ENCODE measurements around the gene HNRNPF. TPM values are rescaled to one million over a fixed set of nuclear protein-coding genes. Genes with fewer than 3 reads are reported as not detected.

HNRNPF gene
- polyA plus RNA-seq, 2 of the 4 experiments (the other 2 are of a cell fraction): 228 to 271 TPM

DNA sequence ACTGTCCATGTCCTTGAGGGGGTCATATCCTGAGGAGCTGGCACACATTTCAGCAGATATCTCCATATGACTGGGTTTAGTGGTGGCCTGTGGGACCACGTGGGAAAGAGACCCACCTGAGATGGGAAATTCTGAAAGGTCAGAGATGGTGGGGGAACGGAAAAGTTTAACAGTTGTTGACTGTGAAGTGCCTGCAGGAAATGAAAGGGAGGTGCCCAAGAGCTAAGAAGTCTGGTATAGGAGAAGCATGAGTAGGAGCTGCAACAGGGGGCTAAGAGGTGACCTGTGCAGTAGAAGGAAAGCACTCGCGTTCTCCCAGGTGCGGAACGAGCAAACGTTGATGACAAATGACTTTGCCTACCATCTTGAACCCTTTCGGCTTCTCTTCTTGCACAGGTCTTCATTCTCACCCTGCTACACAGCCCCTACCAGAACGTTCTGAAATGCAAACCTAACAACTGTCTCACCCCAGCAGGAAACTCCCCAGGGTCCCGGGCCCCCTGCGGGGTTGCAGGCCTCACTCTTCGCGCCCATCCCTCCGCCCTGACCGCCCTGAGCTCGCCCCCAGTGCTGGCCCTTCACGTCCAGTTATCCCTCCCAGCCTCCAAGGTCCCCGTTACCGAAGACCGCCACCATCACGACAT lies 47.3 kb downstream of the HNRNPF start:
- peaks cover 14% of the 10 kb centered on the region for H3K4me1 ChIP-seq
- H3K9me3 ChIP-seq: no peaks in the 10 kb centered on the region
- H3K4me3 ChIP-seq: peak overlapping the region; percentile 63
- peak overlapping the region; percentile 73 for H3K4me2 ChIP-seq
- 43% methylated on average over 19 of the region's 21 CpGs for WGBS (ENCODE audit: missing lambda C conversion rate)
- ATAC-seq (no peak), FAIRE-seq (no peak), DNase-seq (ENCODE audit: low read depth in 1 of 2, low spot score in 1 of 2) (no peak)
- CTCF ChIA-PET: interaction anchor here (0.7 to 4.5 kb wide), 5 partner anchors 11 to 157 kb away, joined by 3 to 22 read pairs (median 4); no protein-coding TSS in a partner anchor
- TF ChIP-seq, protein P1, sequence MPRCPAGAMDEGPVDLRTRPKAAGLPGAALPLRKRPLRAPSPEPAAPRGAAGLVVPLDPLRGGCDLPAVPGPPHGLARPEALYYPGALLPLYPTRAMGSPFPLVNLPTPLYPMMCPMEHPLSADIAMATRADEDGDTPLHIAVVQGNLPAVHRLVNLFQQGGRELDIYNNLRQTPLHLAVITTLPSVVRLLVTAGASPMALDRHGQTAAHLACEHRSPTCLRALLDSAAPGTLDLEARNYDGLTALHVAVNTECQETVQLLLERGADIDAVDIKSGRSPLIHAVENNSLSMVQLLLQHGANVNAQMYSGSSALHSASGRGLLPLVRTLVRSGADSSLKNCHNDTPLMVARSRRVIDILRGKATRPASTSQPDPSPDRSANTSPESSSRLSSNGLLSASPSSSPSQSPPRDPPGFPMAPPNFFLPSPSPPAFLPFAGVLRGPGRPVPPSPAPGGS (IDR thresholded peaks at IDR 0.05): peak; percentile 0; the same call in 1 of the 3 replicates
- TF ChIP-seq ATOH8 (CRISPR knock-in tag; IDR thresholded peaks at IDR 0.05; ENCODE audit: low read depth) (no peak), HOXB5 (CRISPR knock-in tag; IDR thresholded peaks at IDR 0.05) (no peak)
- H3K27ac ChIP-seq: peak overlapping the region; percentile 79 to 96
- POLR2A ChIA-PET: interaction anchor here (0.6 kb wide), 1 partner anchor 88 kb away, joined by 4 read pairs; no protein-coding TSS in a partner anchor

- Histone ChIP-seq H3K4me1 (peaks cover 29% of the 10 kb centered on the region), H3K4me2 (no peak overlapping the region), H3K4me3 (no peak overlapping the region), H3K9me3 (no peaks in the 10 kb centered on the region), H3K27ac (no peak overlapping the region)
- no peak for FAIRE-seq
- ATAC-seq: no peak
- no peak for DNase-seq (ENCODE audit: low read depth in 1 of 2, low spot score in 1 of 2)
- ChIA-PET POLR2A (no interaction called here), CTCF (interaction anchor here (0.8 to 4.5 kb wide), 5 partner anchors 11 to 103 kb away, joined by 3 to 22 read pairs (median 4); no protein-coding TSS in a partner anchor)
- no peak for TF ChIP-seq USF2 (IDR thresholded peaks at IDR 0.05)
- WGBS (ENCODE audit: missing lambda C conversion rate): 83% methylated on average over 6 of the region's 6 CpGs
Measured at GRCh38 chr10:43360086-43360485, 48.9 kb downstream of the HNRNPF start.

DNA sequence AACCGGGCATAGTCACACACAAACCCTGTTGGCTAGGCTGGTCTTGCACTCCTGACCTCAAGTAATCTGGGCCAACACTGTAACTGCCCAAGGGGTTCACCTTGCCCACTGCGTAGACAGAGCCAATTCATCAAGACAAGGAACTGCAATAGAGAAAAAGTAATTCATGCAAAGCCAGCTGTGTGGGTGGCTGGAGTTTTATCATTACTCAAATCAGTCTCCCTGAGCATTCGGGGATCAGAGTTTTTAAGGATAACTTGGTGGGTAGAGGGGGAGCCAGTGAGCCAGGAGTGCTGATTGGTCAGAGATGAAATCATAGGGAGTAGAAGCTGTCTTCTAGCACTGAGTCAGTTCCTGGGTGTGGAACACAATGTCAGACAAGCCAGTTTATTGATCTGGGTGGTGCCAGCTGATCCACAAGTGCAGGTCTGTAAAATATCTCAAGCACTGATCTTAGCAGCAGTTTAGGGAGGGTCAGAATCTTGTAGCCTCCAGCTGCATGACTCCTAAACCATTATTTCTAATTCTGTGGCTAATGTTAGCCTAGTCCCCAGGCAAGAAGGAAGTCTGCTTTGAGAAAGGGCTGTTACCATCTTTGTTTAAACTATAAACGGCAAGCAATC lies 53.1 kb downstream of the HNRNPF start:
- peak; percentile 78 to 87 for ATAC-seq
- Histone ChIP-seq H3K4me3 (no peak overlapping the region), H3K27ac (peak overlapping the region; percentile 68 to 77), H3K4me1 (peaks cover 40% of the 10 kb centered on the region), H3K4me2 (peak overlapping the region; percentile 55), H3K9me3 (no peaks in the 10 kb centered on the region)
- CTCF ChIA-PET: interaction anchor here (0.6 to 11.0 kb wide), 5 partner anchors 8 to 101 kb away, joined by 3 to 234 read pairs (median 11); no protein-coding TSS in a partner anchor
- POLR2A ChIA-PET: no interaction called here
- DNase-seq (ENCODE audit: low read depth in 1 of 2, low spot score in 1 of 2): peak in 1 of 2 experiments; percentile 82
- 10% methylated on average over 4 of the region's 4 CpGs for WGBS (ENCODE audit: missing lambda C conversion rate)
- no peak for FAIRE-seq
- TF ChIP-seq CBX8 (IDR thresholded peaks at IDR 0.05) (no peak), RFX5 (IDR thresholded peaks at IDR 0.05) (no peak), RARB (CRISPR knock-in tag; IDR thresholded peaks at IDR 0.05) (no peak), JUNB (IDR thresholded peaks at IDR 0.05) (no peak), REST (IDR thresholded peaks at IDR 0.05) (no peak), EP300 (IDR thresholded peaks at IDR 0.05) (no peak), EHF (CRISPR knock-in tag; IDR thresholded peaks at IDR 0.05) (no peak), HDAC2 (IDR thresholded peaks at IDR 0.05) (no peak), NFE2L2 (conservative IDR thresholded peaks at IDR 0.05; ENCODE audit: low read length) (no peak), TFCP2L1 (CRISPR knock-in tag; IDR thresholded peaks at IDR 0.05) (no peak), ELK1 (IDR thresholded peaks at IDR 0.05; ENCODE audit: low read depth, low read length) (no peak), ZFP36 (IDR thresholded peaks at IDR 0.05; ENCODE audit: borderline replicate concordance, partially characterized antibody) (no peak), ESRRA (IDR thresholded peaks at IDR 0.05; ENCODE audit: borderline replicate concordance, low read length) (no peak), MAFK (IDR thresholded peaks at IDR 0.05; ENCODE audit: partially characterized antibody) (no peak), ZC3H11A (IDR thresholded peaks at IDR 0.05) (no peak)
- TF ChIP-seq, protein P2, sequence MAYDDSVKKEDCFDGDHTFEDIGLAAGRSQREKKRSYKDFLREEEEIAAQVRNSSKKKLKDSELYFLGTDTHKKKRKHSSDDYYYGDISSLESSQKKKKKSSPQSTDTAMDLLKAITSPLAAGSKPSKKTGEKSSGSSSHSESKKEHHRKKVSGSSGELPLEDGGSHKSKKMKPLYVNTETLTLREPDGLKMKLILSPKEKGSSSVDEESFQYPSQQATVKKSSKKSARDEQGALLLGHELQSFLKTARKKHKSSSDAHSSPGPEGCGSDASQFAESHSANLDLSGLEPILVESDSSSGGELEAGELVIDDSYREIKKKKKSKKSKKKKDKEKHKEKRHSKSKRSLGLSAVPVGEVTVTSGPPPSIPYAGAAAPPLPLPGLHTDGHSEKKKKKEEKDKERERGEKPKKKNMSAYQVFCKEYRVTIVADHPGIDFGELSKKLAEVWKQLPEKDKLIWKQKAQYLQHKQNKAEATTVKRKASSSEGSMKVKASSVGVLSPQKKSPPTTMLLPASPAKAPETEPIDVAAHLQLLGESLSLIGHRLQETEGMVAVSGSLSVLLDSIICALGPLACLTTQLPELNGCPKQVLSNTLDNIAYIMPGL (CRISPR knock-in tag; IDR thresholded peaks at IDR 0.05; ENCODE audit: borderline replicate concordance): no peak
- TF ChIP-seq, protein P1 (IDR thresholded peaks at IDR 0.05): no peak

Data from A549 (cell line).